Activated gamma-delta T cell (primary cell): Measurements from ENCODE around the gene DCUN1D2.
"Not testable (repeated sequence)": the region's sequence is repeated elsewhere in the genome, so short reads cannot be mapped to it uniquely, and the experiment has no call there.

Source experiments
- DNase-seq: peaks from one replicate; lab custom pipeline; 2025; lab: John Stamatoyannopoulos, UW

DCUN1D2 gene

DNA sequence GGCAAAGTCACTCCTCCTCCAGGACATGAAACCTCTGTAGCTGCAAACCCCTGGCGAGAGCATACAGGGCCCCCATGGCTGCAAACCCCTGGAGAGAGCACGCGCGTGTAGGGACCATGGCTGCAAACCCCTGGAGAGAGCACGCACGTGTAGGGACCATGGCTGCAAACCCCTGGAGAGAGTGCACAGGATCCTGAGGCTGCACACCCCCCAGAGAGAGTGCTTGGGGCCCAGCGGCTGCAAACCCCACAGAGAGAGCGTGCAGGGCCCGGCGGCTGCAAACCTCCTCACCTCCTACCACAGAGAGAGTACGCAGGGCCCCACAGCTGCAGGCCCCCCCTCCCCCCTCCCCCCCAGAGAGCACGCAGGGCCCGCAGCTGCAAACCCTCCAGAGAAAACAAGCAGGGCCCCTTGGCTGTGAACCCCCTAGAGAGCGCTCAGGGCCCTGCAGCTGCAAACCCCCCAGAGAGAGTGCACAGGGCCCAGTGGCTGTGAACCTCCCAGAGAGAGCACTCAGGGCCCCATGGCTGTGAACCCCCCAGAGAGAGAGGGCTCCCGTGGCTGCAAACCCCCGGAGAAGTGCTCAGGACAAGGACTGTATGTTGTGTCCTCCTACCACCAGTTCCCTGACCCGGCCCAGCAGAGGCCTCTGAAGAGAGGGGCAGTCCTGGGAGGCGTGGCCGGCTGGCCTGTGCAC, 44.6 kb downstream of the DCUN1D2 start:
- no peak for DNase-seq

DNA sequence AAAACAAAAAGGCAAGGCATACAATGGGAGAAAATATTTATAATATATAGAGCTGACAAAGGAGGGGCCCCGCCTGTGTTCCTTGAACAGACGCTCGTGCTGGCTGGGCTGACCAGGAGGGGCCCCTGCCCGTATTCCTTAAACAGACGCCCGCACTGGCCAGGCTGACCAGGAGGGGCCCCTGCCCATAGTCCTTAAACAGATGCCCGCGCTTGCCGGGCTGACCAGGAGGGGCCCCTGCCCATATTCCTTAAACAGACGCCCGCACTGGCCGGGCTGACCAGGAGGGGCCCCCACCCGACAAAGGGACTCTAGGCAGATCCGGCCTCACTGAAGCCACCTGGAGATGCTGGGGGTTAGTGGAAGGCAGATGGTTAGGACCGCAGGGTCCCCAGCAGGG, 46.5 kb downstream of the DCUN1D2 start:
- DNase-seq = no peak

DNA sequence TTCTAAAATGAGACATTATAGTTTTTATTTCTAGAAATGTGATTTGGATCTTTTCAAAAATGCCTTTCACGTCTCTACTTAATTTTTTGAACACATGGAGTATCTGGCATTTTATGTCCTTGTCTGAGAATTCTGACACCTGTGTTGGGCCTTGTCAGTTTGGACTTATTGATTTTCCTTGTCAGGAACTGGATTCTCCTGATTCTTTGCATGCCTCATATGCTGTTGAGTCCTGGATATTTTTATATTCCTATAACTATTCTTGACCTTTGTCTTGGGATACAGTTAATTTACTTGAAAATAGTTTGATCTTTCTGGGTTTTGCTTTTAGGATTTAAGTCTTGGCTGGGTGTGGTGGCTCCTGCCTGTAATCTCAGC, 47.5 kb downstream of the DCUN1D2 start:
- no peak for DNase-seq

DNA sequence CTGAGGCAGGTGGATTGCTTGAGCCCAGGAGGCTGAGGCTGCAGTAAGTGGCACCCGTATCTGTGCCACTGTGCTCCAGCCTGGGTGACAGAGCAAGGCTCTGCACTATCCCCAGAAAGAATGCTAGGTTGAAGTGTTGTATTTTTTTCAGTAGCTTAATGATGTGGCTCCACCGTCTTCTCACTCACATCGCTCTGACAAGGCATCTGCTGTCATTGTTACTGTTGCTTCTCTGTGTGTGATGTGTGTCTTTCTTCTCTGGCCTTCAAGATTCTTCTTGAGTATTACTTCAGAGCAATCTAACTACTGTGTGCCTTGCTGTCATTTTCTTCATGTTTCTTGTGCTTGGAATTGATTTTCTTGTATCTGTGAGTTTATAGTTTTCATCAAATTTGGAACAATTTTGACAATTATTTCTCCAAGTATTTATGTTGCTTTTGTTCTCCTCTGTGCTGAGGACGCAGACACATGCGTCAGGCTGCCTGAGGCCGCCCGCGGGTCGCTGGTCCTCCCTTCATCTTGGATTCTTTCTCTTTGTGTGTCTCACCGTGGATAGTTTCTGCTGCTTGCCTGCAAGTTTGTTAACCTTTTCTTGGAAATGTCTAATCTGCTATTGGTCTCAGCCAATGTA, 48.0 kb downstream of the DCUN1D2 start:
- DNase-seq = no peak

GRCh38 chr13:113441661-113442060, 48.9 kb downstream of the DCUN1D2 start:
- DNase-seq = no peak

DNA sequence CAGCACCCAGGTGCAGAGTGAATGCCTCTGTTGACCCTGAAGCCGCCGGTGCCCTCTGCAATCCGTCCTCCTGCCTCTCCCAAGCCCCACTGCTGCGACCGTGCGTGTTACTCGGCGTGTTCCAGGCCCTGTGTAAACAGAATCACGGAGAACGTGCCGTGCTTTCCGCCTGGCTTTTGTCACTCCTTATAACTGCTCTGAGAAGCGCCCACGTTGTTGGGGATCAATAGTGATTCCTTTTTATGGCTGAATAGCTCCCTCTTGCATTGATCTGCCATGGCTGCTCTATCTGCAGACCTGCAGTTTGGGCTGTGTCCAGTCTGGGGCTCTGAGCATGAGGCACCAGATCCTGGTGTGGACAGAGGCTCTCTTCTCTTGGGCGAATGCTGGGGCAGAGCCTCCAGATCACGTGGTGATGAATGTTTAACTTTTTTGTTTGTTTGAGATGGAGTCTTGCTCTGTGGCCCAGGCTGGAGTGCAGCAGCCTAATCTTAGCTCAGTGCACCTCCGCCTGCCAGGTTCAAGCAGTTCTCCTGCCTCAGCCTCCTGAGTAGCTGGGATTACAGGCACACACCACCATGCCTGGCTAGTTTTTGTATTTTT, 53.0 kb downstream of the DCUN1D2 start:
- DNase-seq = no peak

GRCh38 chr13:113436866-113437265, 53.6 kb downstream of the DCUN1D2 start:
- DNase-seq = not testable (repeated sequence)

GRCh38 chr13:113435907-113436306, 54.6 kb downstream of the DCUN1D2 start:
- not testable (repeated sequence) for DNase-seq

- no peak for DNase-seq
Observed at GRCh38 chr13:113433391-113433916, 57.1 kb downstream of the DCUN1D2 start.

- no peak for DNase-seq
Observed at GRCh38 chr13:113432506-113433270, 57.8 kb downstream of the DCUN1D2 start.

DNA sequence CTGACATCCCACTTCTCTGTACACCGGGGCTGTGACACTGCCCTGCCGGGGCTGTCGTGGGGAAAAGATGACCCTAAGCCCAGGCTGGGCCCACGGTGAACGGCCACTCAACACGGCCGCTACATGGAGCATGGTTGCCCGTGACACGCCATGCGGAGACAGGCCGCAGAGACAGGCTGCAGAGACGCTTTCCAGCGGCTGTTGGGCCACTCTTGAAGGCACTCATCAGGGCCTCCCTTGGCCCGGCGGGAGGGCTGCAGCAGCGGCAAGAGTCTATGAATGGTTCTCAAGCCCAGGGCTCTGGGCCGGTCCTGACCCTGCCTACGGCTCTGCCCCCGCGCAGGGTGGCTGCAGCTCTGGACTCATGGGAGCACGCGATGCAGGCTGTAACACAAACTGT, 59.3 kb downstream of the DCUN1D2 start:
- no peak for DNase-seq

GRCh38 chr13:113430378-113431110, 60.0 kb downstream of the DCUN1D2 start:
- no peak for DNase-seq

DNA sequence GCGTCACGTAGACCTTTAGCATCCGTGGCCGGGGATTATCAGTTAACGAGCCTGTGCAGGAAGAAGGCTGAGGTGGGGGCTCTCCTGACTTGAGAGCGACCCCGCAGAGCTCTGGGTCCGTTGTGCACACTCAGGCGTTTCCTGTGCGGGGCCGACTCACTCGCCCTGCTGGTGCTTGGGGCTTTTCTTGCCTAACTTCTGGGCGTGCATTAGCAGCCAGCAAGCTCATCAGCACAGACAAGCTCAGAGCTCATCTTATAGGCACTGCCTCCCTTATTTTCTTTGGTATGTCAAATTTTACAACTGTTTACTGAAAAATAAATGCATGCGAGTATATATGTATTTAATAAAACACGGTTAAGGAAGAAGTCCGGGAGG, 60.9 kb downstream of the DCUN1D2 start:
- DNase-seq = no peak

DNA sequence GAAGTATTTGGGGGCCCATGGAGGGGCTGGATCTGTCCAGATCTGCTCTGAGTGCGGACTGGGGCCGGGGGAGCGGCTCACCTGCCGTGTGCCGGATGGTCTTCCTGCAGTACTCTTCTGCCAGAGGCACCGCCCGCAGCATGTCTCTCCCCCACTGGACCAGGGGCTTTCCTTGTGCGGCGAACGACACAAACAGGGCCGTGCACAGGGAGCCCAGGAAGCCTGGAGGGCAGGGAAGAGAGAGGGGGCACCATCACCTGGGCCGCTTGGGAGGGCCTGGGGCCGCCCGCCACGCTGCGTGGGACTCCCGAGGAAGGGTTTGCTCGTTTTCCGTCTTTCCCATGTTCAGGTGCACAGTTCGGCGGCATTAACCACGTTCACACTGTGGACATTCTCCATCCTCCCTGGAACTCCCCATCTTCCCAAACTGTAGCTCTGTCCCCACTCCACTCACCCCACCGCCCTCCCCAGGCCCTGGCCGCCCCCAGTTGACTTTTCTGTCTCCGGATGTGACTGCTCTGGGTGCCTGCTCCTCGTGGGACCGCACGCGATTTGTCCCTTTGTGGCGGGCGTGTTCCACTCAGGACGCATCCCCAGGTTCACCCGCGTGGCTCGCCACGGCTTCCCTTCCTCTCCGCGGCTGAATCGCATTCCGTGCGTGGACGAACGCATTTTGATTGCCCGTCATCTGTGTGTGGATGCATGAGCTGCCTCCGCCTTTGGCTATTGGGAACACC, 61.5 kb downstream of the DCUN1D2 start:
- no peak for DNase-seq

DNA sequence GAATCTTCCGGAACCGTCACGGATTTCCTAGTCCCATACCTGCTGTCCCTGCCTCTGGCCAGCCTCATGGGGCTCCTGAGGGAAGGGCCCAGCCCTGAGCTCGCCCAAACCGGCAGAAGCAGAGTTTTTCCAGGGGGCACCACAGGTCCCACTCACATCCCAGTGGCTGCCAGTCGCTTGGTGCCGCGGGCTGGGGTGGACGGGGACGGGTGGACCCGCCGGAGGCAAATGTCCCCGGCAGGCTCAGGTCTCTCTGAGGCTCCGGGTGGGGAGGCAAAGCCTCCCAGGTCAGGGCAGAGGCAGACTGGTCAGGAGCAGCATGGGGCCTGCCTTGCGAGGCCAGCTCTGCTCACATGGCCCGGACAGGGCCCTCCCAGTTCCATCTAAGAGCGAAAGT, 62.0 kb downstream of the DCUN1D2 start:
- DNase-seq = no peak

DNA sequence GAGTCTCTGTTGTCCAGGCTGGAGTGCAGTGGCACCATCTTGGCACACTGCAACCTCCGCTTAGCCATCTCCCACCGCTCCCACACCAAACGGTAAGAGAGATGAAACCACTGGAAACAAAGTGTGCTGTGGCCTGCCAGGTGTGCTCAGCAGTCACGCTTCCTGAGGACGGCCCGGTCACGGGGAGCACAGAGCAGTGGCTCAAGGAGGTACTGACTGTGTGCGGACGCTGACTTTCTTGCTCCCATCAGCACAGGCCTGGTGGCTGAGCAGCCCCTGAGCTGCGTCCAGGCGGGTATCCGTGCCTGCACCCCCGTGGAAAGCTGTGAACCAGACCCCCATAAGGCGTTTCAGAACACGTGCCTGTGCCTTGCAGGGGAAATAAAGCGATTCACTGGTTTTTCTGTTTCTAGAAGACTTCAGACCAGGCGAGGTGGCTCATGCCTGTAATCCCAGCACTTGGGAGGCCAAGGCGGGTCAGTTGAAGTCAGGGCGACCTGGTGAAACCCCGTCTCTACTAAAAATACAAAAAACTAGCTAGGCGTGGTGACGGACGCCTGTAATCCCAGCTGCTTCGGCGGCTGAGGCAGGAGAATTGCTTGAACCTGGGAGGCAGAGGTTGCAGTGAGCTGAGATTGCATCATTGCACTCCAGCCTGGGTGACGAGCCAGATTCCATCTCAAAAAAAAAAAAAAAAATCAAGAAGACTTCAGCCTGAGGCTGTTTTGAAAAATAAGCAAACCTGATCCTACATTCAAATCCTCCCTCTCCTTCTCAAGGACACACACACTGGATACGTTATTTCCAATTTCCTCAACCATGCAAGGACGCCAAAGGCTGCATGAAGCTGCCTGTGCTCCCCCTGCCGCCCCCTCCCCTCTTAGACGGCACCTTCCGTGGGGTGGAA, 62.7 kb downstream of the DCUN1D2 start:
- no peak for DNase-seq

DNA sequence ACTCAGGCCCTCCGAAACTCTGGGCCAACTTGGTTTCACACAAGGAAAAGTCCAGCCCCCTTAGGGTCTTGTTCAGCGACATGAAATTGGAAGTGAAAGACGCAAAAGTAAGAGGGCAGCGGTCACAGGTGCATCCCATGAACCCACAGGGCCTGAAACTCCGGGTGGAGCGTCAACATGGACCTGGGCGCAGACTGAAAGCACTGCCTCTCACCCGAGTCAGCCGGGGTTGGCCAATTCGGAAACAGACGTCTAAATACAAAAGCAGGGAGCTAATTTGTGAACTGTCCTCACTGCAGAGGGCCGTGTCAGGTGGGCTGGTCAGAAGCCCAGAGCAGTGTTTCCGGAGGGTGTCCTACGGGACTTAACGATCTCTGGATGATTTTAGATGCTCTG, 63.9 kb downstream of the DCUN1D2 start:
- DNase-seq = no peak

DNA sequence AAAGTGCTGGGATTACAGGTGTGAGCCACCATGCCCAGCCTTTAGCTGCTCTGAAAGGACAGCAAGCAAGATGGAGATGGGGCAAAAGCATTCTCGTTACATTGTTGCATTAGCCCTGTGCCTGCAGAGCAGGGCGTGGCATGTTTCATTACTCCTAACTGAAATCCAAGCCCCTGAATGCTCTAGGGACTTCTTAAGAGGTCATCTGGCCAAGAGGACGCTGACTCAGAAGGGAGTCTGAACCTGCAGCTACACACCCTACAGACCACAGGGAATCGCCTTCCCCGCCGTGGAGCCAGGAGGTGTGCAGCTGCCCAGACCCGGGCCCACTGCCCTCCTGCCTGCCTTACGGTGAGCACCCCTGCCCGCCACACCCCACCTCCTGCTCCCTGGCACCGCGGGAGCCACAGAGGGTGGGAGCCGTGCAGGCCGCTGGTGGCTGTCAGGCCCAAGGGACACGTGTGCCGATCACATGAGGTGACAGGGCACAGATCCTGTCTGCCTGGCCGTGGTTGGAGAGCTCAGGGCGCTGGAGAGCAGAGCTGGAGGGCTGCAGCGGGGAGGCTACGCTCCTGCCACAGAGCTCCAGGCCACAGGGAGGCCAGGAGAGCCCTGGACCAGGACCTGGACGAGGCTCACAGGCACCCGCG, 64.4 kb downstream of the DCUN1D2 start:
- no peak for DNase-seq

- DNase-seq = no peak
Observed at GRCh38 chr13:113423520-113424163, 66.9 kb downstream of the DCUN1D2 start.
